Kidney (tissue), 14 donors: ENCODE data around the gene DNAJC1. TPM values are rescaled to one million over a fixed set of nuclear protein-coding genes. Genes with fewer than 3 reads are reported as not detected.

Experiments used
- DNase-seq, 5 donors: peaks; one replicate each; pipeline ENCODE4 v3.0.0-alpha.2; 2013 to 2020
- FAIRE-seq: peaks from 2 replicates; lab custom pipeline; 2012; peaks lifted over from hg19 to GRCh38; lab: Jason Lieb, UNC
- H3K27ac ChIP-seq, 2 donors: one replicate each; pipeline ENCODE4 v1.7.0; 2013; ENCODE audit warnings: low read depth in 2 of 2, low read length in 2 of 2, inconsistent platforms in 1 of 2
- H3K27me3 ChIP-seq: one replicate; pipeline ENCODE4 v1.7.1; 2013; ENCODE audit warnings: low read length, inconsistent platforms; ENCODE audit not compliant: control insufficient read depth, insufficient read depth
- H3K36me3 ChIP-seq, 3 donors: one replicate each; pipeline versions ENCODE4 v1.7.0 to v1.7.1; 2013; ENCODE audit warnings: low read length in 3 of 3, control low read depth in 1 of 3, inconsistent platforms in 1 of 3; ENCODE audit not compliant: insufficient read depth in 3 of 3, control insufficient read depth in 2 of 3
- H3K4me1 ChIP-seq, 3 donors: one replicate each; pipeline versions ENCODE4 v1.7.0 to v1.7.1; 2013; ENCODE audit warnings: low read length in 3 of 3, inconsistent platforms in 1 of 3, low read depth in 1 of 3; ENCODE audit not compliant: control insufficient read depth in 2 of 3, insufficient read depth in 2 of 3
- H3K4me3 ChIP-seq, 3 donors: one replicate each; pipeline versions ENCODE4 v1.7.0 to v1.8.1; 2013; ENCODE audit warnings: low read length in 3 of 3, control low read depth in 1 of 3, inconsistent platforms in 1 of 3
- H3K9ac ChIP-seq, 3 donors: one replicate each; pipeline versions ENCODE4 v1.7.0 to v1.7.1; 2013; ENCODE audit warnings: low read length in 3 of 3, control low read depth in 1 of 3, inconsistent platforms in 1 of 3
- H3K9me3 ChIP-seq, 3 donors: one replicate each; pipeline versions ENCODE4 v1.7.0 to v1.7.1; 2013; ENCODE audit warnings: low read length in 3 of 3, control low read depth in 1 of 3, inconsistent platforms in 1 of 3; ENCODE audit not compliant: control insufficient read depth in 2 of 3, insufficient read depth in 1 of 3
- CTCF ChIP-seq: IDR thresholded peaks from 3 replicates; pipeline ENCODE4 v1.5.1; 2012; ENCODE audit warnings: mild to moderate bottlenecking, moderate library complexity, borderline replicate concordance; ENCODE audit not compliant: insufficient read depth; ENCODE audit errors: extremely low read depth
- intact Hi-C: fragments of 100-400 bp; cut with DNase I; formaldehyde crosslinking; loops from one replicate; pipeline ENCODE4 v1.11.1; 2022
- polyA plus RNA-seq: library from polyadenylated mRNA; stranded (reverse); fragments of 350-450 nt; fragmentation: Illumina TruSeq; extraction: RNeasy Lipid Tissue Mini Kit (QIAGEN cat#74804); gene quantifications from one replicate; pipeline ENCODE4 v1.2.3, GENCODE V29; 2014; ENCODE audit warnings: low read depth, low replicate concordance; ENCODE audit not compliant: insufficient read depth
- total RNA-seq: library from RNA; stranded (reverse); fragmentation: NEBNext Ultra II Directional; extraction: Animal tissue kit (Norgen Biotek cat#: 25700); gene quantifications from one replicate; pipeline ENCODE4 v1.2.1, GENCODE V29; 2021
- donor health status: control.
- donor health status: control.
- donor health status: control.
- donor health status: control.
- donor health status: control.
- donor health status: DM: yes; HTN: yes; CAD: no.
- donor health status: Normal renal cell carcinoma (clear cell type).

Gene DNAJC1
- total and polyA plus RNA-seq, 2 donors from 2014 or later = 33.4 to 34.8 TPM

- Histone ChIP-seq H3K27ac (no peak overlapping the region), H3K4me1 (no peaks in the 10 kb centered on the region), H3K4me3 (no peak overlapping the region), H3K36me3 (no peaks in the 10 kb centered on the region), H3K9ac (no peak overlapping the region), H3K27me3 (no peaks in the 10 kb centered on the region), H3K9me3 (no peaks in the 10 kb centered on the region)
- TF ChIP-seq CTCF = no peak
- DNase-seq = no peak
- intact Hi-C loops = no loop called here
- no peak for FAIRE-seq
Measured at GRCh38 chr10:21764466-21765189, 238.9 kb downstream of the DNAJC1 start.

DNA sequence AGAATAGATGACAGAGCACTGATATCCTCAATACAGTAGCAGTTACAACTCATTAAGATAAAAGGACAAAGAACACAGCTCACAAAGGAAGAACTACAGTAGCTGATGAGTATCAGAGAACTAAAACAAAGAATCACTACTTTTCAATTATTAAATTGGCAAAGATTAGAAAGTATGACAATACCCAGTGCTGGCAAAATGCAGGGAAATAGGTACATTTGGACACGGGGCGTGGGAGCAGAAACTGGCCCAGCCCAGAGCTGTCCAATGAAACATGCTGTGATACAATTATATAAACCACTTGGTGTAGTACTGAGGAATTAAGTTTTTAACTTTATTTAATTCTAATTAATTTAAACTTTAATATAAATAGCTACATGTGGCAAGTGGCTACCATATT, 243.2 kb downstream of the DNAJC1 start:
- no peak overlapping the region for H3K9ac ChIP-seq
- peaks cover 0 to 15% (median 3%) of the 10 kb centered on the region in 3 donors for H3K36me3 ChIP-seq
- no peak overlapping the region for H3K4me3 ChIP-seq
- H3K27me3 ChIP-seq = no peaks in the 10 kb centered on the region
- intact Hi-C loops = no loop called here
- H3K9me3 ChIP-seq = no peaks in the 10 kb centered on the region
- FAIRE-seq = no peak
- no peak overlapping the region for H3K27ac ChIP-seq
- no peaks in the 10 kb centered on the region for H3K4me1 ChIP-seq
- DNase-seq = no peak
- TF ChIP-seq CTCF = no peak

GRCh38 chr10:21759232-21759631, 244.3 kb downstream of the DNAJC1 start:
- Histone ChIP-seq H3K4me1 (no peaks in the 10 kb centered on the region), H3K27ac (no peak overlapping the region), H3K36me3 (peaks cover 0 to 15% (median 5%) of the 10 kb centered on the region in 3 donors), H3K9me3 (no peaks in the 10 kb centered on the region), H3K27me3 (no peaks in the 10 kb centered on the region), H3K4me3 (no peak overlapping the region), H3K9ac (no peak overlapping the region)
- DNase-seq = no peak
- intact Hi-C loops = no loop called here
- no peak for FAIRE-seq
- TF ChIP-seq CTCF = no peak
